PC-3 (cell line): Measurements from ENCODE around the gene WWC2. TPM values are rescaled to one million over a fixed set of nuclear protein-coding genes. Genes with fewer than 3 reads are reported as not detected.

Source experiments
- ATAC-seq: fragments of 200-7000 bp; cut with Tn5 transposase; 2 replicates; pipeline ENCODE4 v1.9.1; 2020; ENCODE audit warnings: mild to moderate bottlenecking, moderate library complexity
- BruUV-seq: library from RNA; stranded (reverse); fragments of 400-500 nt; replicated peaks from 2 replicates; lab custom pipeline; 2021; lab: Mats Ljungman, UMichigan
- CTCF ChIA-PET: fragments of 300-600 bp; sonication (Branson Sonifier 250); formaldehyde crosslinking; loops from one replicate; lab custom pipeline; 2022; ENCODE audit warnings: antibody characterized with exemption; lab: Charles Lee
- POLR2A ChIA-PET: fragments of 300-600 bp; sonication (Branson Sonifier 250); formaldehyde crosslinking; loops from one replicate; lab custom pipeline; 2022; ENCODE audit warnings: antibody characterized with exemption; ENCODE audit not compliant: unreplicated experiment; lab: Charles Lee
- DNase-seq: peaks from one replicate; pipeline ENCODE4 v3.0.0-alpha.2; 2015
- H2AFZ ChIP-seq: fragments of 300-600 bp; sonication (generic); 2 replicates; pipeline ENCODE4 v1.6.0; 2016; ENCODE audit warnings: antibody characterized with exemption, low read length
- H3F3A ChIP-seq: fragments of 300-600 bp; sonication (generic); one replicate; pipeline ENCODE4 v1.6.0; 2017; ENCODE audit warnings: antibody characterized with exemption, low read length, control low read depth, mild to moderate bottlenecking; ENCODE audit not compliant: unreplicated experiment
- H3K27ac ChIP-seq: fragments of 300-600 bp; sonication (generic); 2 replicates; pipeline ENCODE4 v1.5.1; 2016; ENCODE audit warnings: mild to moderate bottlenecking, low read length
- H3K27me3 ChIP-seq: fragments of 300-600 bp; sonication (generic); 2 replicates; pipeline ENCODE4 v1.6.1; 2016; ENCODE audit warnings: low read length, mixed read lengths
- H3K36me3 ChIP-seq: fragments of 300-600 bp; sonication (generic); 2 replicates; pipeline ENCODE4 v1.6.1; 2016; ENCODE audit warnings: low read depth, mixed run types, low read length, mixed read lengths
- H3K4me1 ChIP-seq: fragments of 300-600 bp; sonication (generic); 2 replicates; pipeline ENCODE4 v1.5.1; 2016; ENCODE audit warnings: low read length; ENCODE audit not compliant: insufficient read depth
- H3K4me2 ChIP-seq: fragments of 300-600 bp; sonication (generic); 2 replicates; pipeline ENCODE4 v1.6.0; 2016; ENCODE audit warnings: low read length
- H3K4me3 ChIP-seq: fragments of 300-600 bp; sonication (generic); 2 replicates; pipeline ENCODE4 v1.5.1; 2016; ENCODE audit warnings: mild to moderate bottlenecking, low read length, mixed read lengths
- H3K79me2 ChIP-seq: fragments of 300-600 bp; sonication (generic); 2 replicates; pipeline ENCODE4 v1.6.1; 2017; ENCODE audit warnings: low read length, mixed read lengths
- H3K9ac ChIP-seq: fragments of 300-600 bp; sonication (generic); 2 replicates; pipeline ENCODE4 v1.6.0; 2016; ENCODE audit warnings: mild to moderate bottlenecking, low read length
- H3K9me2 ChIP-seq: fragments of 300-600 bp; sonication (generic); replicated peaks from 2 replicates; pipeline ENCODE4 v1.6.1; 2016; ENCODE audit warnings: mixed run types, low read length, mixed read lengths
- H3K9me3 ChIP-seq: fragments of 300-600 bp; sonication (generic); 2 replicates; pipeline ENCODE4 v1.6.1; 2016; ENCODE audit warnings: low read length, mixed read lengths
- H4K20me1 ChIP-seq: fragments of 300-600 bp; sonication (generic); 2 replicates; pipeline ENCODE4 v1.6.1; 2016; ENCODE audit warnings: low read length, mixed read lengths
- CTCF ChIP-seq: fragments of 300-600 bp; sonication (generic); conservative IDR thresholded peaks from 2 replicates; pipeline ENCODE4 v1.5.1; 2017; ENCODE audit warnings: antibody characterized with exemption, low read depth, mild to moderate bottlenecking, low read length
- EZH2 ChIP-seq: fragments of 300-600 bp; sonication (generic); IDR thresholded peaks from one replicate; pipeline ENCODE4 v1.6.1; 2017; ENCODE audit warnings: antibody characterized with exemption, mild to moderate bottlenecking, low read length; ENCODE audit not compliant: unreplicated experiment
- EZH2phosphoT487 ChIP-seq: fragments of 300-600 bp; sonication (generic); IDR thresholded peaks from 2 replicates; pipeline ENCODE4 v1.6.1; 2018; ENCODE audit warnings: mild to moderate bottlenecking, antibody characterized with exemption, low read length, borderline replicate concordance
- intact Hi-C: fragments of 100-400 bp; cut with micrococcal nuclease; formaldehyde crosslinking; loops from 2 replicates; pipeline ENCODE4 v1.9.0; 2023
- total RNA-seq: library from RNA; depleted of rRNA; stranded (reverse); fragments of >200 nt; gene quantifications from 2 replicates; pipeline ENCODE4 v1.2.3, GENCODE V29; 2014

Gene WWC2
- total RNA-seq, 1 experiment from 2014 or later: 15.8 TPM

- Histone ChIP-seq H2AFZ (no peak overlapping the region), H3K36me3 (no peaks in the 10 kb centered on the region), H3K27me3 (no peaks in the 10 kb centered on the region), H3K79me2 (no peaks in the 10 kb centered on the region), H3K4me2 (no peak overlapping the region), H4K20me1 (no peaks in the 10 kb centered on the region), H3K9ac (no peak overlapping the region), H3K9me2 (no peaks in the 10 kb centered on the region), H3K27ac (no peak overlapping the region), H3K9me3 (no peaks in the 10 kb centered on the region), H3F3A (peaks cover 4% of the 10 kb centered on the region), H3K4me3 (no peak overlapping the region), H3K4me1 (peaks cover 26% of the 10 kb centered on the region)
- intact Hi-C loops: no loop called here
- POLR2A ChIA-PET: no interaction called here
- no peak for TF ChIP-seq EZH2
- no peak for TF ChIP-seq EZH2phosphoT487
- TF ChIP-seq CTCF: no peak
- ATAC-seq (no peak), DNase-seq (no peak)
- CTCF ChIA-PET: no interaction called here
- BruUV-seq: no TSS peak
Observed at GRCh38 chr4:183337833-183338232, 238.8 kb downstream of the WWC2 start.

- CTCF ChIA-PET: no interaction called here
- Histone ChIP-seq H3K9ac (no peak overlapping the region), H3F3A (no peaks in the 10 kb centered on the region), H3K27me3 (no peaks in the 10 kb centered on the region), H3K27ac (no peak overlapping the region), H3K4me1 (no peaks in the 10 kb centered on the region), H2AFZ (no peak overlapping the region), H3K79me2 (no peaks in the 10 kb centered on the region), H4K20me1 (no peaks in the 10 kb centered on the region), H3K36me3 (no peaks in the 10 kb centered on the region), H3K4me3 (no peak overlapping the region), H3K9me3 (no peaks in the 10 kb centered on the region), H3K9me2 (no peaks in the 10 kb centered on the region), H3K4me2 (no peak overlapping the region)
- TF ChIP-seq EZH2phosphoT487: no peak
- no peak for TF ChIP-seq EZH2
- no peak for TF ChIP-seq CTCF
- POLR2A ChIA-PET: no interaction called here
- no peak for ATAC-seq
- intact Hi-C loops: no loop called here
- no TSS peak for BruUV-seq
- no peak for DNase-seq
Observed at GRCh38 chr4:183342541-183343533, 243.8 kb downstream of the WWC2 start.

GRCh38 chr4:183343730-183344129, 244.7 kb downstream of the WWC2 start:
- BruUV-seq: no TSS peak
- H3F3A ChIP-seq: no peaks in the 10 kb centered on the region
- no peaks in the 10 kb centered on the region for H3K79me2 ChIP-seq
- no peak overlapping the region for H3K4me3 ChIP-seq
- no peaks in the 10 kb centered on the region for H3K9me2 ChIP-seq
- no peak overlapping the region for H3K4me2 ChIP-seq
- CTCF ChIA-PET: no interaction called here
- intact Hi-C loops: no loop called here
- TF ChIP-seq CTCF (no peak), EZH2phosphoT487 (no peak), EZH2 (no peak)
- ATAC-seq (no peak), DNase-seq (no peak)
- H3K9me3 ChIP-seq: no peaks in the 10 kb centered on the region
- H3K4me1 ChIP-seq: peaks cover 4% of the 10 kb centered on the region; the same call in 1 of the 2 replicates
- no peaks in the 10 kb centered on the region for H3K36me3 ChIP-seq
- no peaks in the 10 kb centered on the region for H3K27me3 ChIP-seq
- H3K27ac ChIP-seq: no peak overlapping the region
- no peak overlapping the region for H3K9ac ChIP-seq
- no peak overlapping the region for H2AFZ ChIP-seq
- POLR2A ChIA-PET: no interaction called here
- no peaks in the 10 kb centered on the region for H4K20me1 ChIP-seq
